Chondrocyte (in vitro differentiated cells): ENCODE results near the gene TMIGD2. TPM values are rescaled to one million over a fixed set of nuclear protein-coding genes. Genes with fewer than 3 reads are reported as not detected.

Source experiments
- DNase-seq: peaks from one replicate; pipeline ENCODE4 v3.0.0; 2021; ENCODE audit warnings: mixed read lengths, low spot score
- H3K27ac Mint-ChIP-seq: one replicate; pipeline ENCODE4 v1.8.0; 2021; ENCODE audit warnings: mild to moderate bottlenecking, moderate library complexity, mixed read lengths; ENCODE audit not compliant: unreplicated experiment
- H3K27me3 Mint-ChIP-seq: 2 replicates; pipeline ENCODE4 v1.8.0; 2021; ENCODE audit warnings: low read depth, mixed read lengths
- H3K36me3 Mint-ChIP-seq: 2 replicates; pipeline ENCODE4 v1.8.0; 2021; ENCODE audit warnings: low read depth, mixed read lengths
- H3K4me1 Mint-ChIP-seq: 2 replicates; pipeline ENCODE4 v1.8.0; 2021; ENCODE audit warnings: low read depth, mild to moderate bottlenecking, mixed read lengths
- H3K4me3 Mint-ChIP-seq: one replicate; pipeline ENCODE4 v1.8.0; 2021; ENCODE audit warnings: mild to moderate bottlenecking, moderate library complexity, mixed read lengths; ENCODE audit not compliant: unreplicated experiment
- H3K9me3 Mint-ChIP-seq: 2 replicates; pipeline ENCODE4 v1.8.0; 2021; ENCODE audit warnings: low read depth, mixed read lengths
- CTCF ChIP-seq: fragments of 200-600 bp; sonication (generic); IDR thresholded peaks from 2 replicates; pipeline ENCODE4 v1.5.0; 2021; ENCODE audit warnings: antibody characterized with exemption, mild to moderate bottlenecking, moderate library complexity
- total RNA-seq: library from RNA; stranded (reverse); gene quantifications from 3 replicates; pipeline ENCODE4 v1.2.1, GENCODE V29; 2021

The TMIGD2 gene
- total RNA-seq, 1 donor from 2014 or later, result not detected

- H3K4me3 Mint-ChIP-seq, result no peak overlapping the region
- TF ChIP-seq CTCF, result no peak
- H3K4me1 Mint-ChIP-seq, result no peaks in the 10 kb centered on the region
- DNase-seq, result no peak
- H3K9me3 Mint-ChIP-seq, result no peaks in the 10 kb centered on the region
- no peak overlapping the region for H3K27ac Mint-ChIP-seq
- H3K36me3 Mint-ChIP-seq, result peaks cover 15% of the 10 kb centered on the region
- no peaks in the 10 kb centered on the region for H3K27me3 Mint-ChIP-seq
Measured at GRCh38 chr19:4266253-4267000, 35.8 kb downstream of the TMIGD2 start.

GRCh38 chr19:4264812-4265211 lies 37.4 kb downstream of the TMIGD2 start:
- Mint-ChIP-seq H3K9me3 (no peaks in the 10 kb centered on the region), H3K36me3 (peaks cover 18% of the 10 kb centered on the region), H3K4me1 (no peaks in the 10 kb centered on the region), H3K4me3 (no peak overlapping the region), H3K27me3 (no peaks in the 10 kb centered on the region), H3K27ac (no peak overlapping the region)
- no peak for TF ChIP-seq CTCF
- no peak for DNase-seq

GRCh38 chr19:4260613-4261191 lies 41.5 kb downstream of the TMIGD2 start:
- Mint-ChIP-seq H3K9me3 (no peaks in the 10 kb centered on the region), H3K27me3 (no peaks in the 10 kb centered on the region), H3K4me3 (no peak overlapping the region), H3K27ac (no peak overlapping the region), H3K36me3 (peaks cover 19% of the 10 kb centered on the region), H3K4me1 (no peaks in the 10 kb centered on the region)
- TF ChIP-seq CTCF, result no peak
- no peak for DNase-seq

GRCh38 chr19:4258181-4258580 lies 44.0 kb downstream of the TMIGD2 start:
- TF ChIP-seq CTCF, result no peak
- Mint-ChIP-seq H3K4me1 (no peaks in the 10 kb centered on the region), H3K9me3 (peaks cover 2% of the 10 kb centered on the region), H3K4me3 (no peak overlapping the region), H3K27ac (no peak overlapping the region), H3K36me3 (peaks cover 31% of the 10 kb centered on the region), H3K27me3 (no peaks in the 10 kb centered on the region)
- DNase-seq, result peak; percentile 85

- no peak for DNase-seq
- Mint-ChIP-seq H3K4me3 (no peak overlapping the region), H3K36me3 (peaks cover 34% of the 10 kb centered on the region), H3K9me3 (peaks cover 2% of the 10 kb centered on the region), H3K4me1 (no peaks in the 10 kb centered on the region), H3K27me3 (no peaks in the 10 kb centered on the region), H3K27ac (no peak overlapping the region)
- no peak for TF ChIP-seq CTCF
Measured at GRCh38 chr19:4257025-4257424, 45.2 kb downstream of the TMIGD2 start.
